ENCODE data around the gene COQ10B.

- TF ChIP-seq BHLHE40 (IDR thresholded peaks at IDR 0.05; ENCODE audit: low read depth, low read length) (no peak), POLR2A (IDR thresholded peaks at IDR 0.05; ENCODE audit: low read depth, low read length) (no peak), CTCF (conservative IDR thresholded peaks at IDR 0.05; ENCODE audit: low read depth, low read length) (no peak), RAD21 (IDR thresholded peaks at IDR 0.05; ENCODE audit: low read length) (no peak), USF2 (IDR thresholded peaks at IDR 0.05; ENCODE audit: low read depth, low read length) (no peak), ELK1 (IDR thresholded peaks at IDR 0.05; ENCODE audit: borderline replicate concordance, low read depth, low read length) (no peak)
Observed at GRCh38 chr2:197472166-197472565, 18.8 kb downstream of the COQ10B start.

All from IMR-90 (cell line).